HepG2 (cell line): ENCODE measurements around the gene SLC4A8. TPM values are rescaled to one million over a fixed set of nuclear protein-coding genes. Genes with fewer than 3 reads are reported as not detected.

ENCODE experiments used
- ATAC-seq: fragments of 200-7000 bp; cut with Tn5 transposase; 3 replicates; pipeline ENCODE4 v1.9.1; 2020; ENCODE audit warnings: mild to moderate bottlenecking, moderate library complexity
- BruUV-seq: library from RNA; stranded (reverse); fragments of 400-500 nt; replicated peaks from 2 replicates; lab custom pipeline; 2021; lab: Mats Ljungman, UMichigan
- CTCF ChIA-PET: fragments of 300-600 bp; formaldehyde crosslinking; extraction: SDS; loops from one replicate; lab custom pipeline; 2021; ENCODE audit warnings: low total read pairs, inconsistent platforms, low intra/inter-chr PET ratio; lab: Yijun Ruan, JAX
- POLR2A ChIA-PET: fragments of 350-600 bp; sonication (Branson Sonifier 250); formaldehyde crosslinking; loops from one replicate; lab custom pipeline; 2020; ENCODE audit warnings: antibody characterized with exemption, inconsistent platforms; lab: Yijun Ruan, JAX
- DNase-seq: peaks from one replicate; pipeline ENCODE4 v3.0.0-alpha.2; 2015; ENCODE audit warnings: low spot score
- FAIRE-seq: peaks from 3 replicates; lab custom pipeline; 2011; peaks lifted over from hg19 to GRCh38; lab: Jason Lieb, UNC
- H2AFZ ChIP-seq: one replicate; pipeline ENCODE4 v1.6.1; 2011; ENCODE audit warnings: low read length, inconsistent platforms
- H3K27ac ChIP-seq: fragments of 300-600 bp; 3 replicates; pipeline ENCODE4 v1.8.0; 2011; ENCODE audit warnings: mixed run types, mild to moderate bottlenecking, mixed read lengths, low read length, inconsistent platforms; ENCODE audit not compliant: insufficient read depth; ENCODE audit errors: extremely low read length
- H3K27me3 ChIP-seq, 2 experiments: fragments of 200-600 bp in 1 of 2; 2 replicates in 1 of 2; 3 replicates in 1 of 2; pipeline versions ENCODE4 v1.6.0 to v1.8.0; 2011; ENCODE audit warnings: low read length in 2 of 2, mild to moderate bottlenecking in 2 of 2, moderate library complexity in 2 of 2, inconsistent platforms in 1 of 2; ENCODE audit not compliant: insufficient read depth in 2 of 2, control insufficient read depth in 1 of 2
- H3K36me3 ChIP-seq, 2 experiments: fragments of 200-600 bp in 1 of 2; replicated peaks in 1 of 2; 2 replicates in 1 of 2; 3 replicates in 1 of 2; pipeline versions ENCODE4 v1.5.1 to v1.8.0; 2011; ENCODE audit warnings: low read length in 2 of 2, inconsistent platforms in 1 of 2; ENCODE audit not compliant: insufficient read depth in 2 of 2, control insufficient read depth in 1 of 2
- H3K4me1 ChIP-seq: 2 replicates; pipeline ENCODE4 v1.5.1; 2012; ENCODE audit warnings: low read length, inconsistent platforms; ENCODE audit not compliant: insufficient read depth
- H3K4me2 ChIP-seq: 2 replicates; pipeline ENCODE4 v1.6.0; 2011; ENCODE audit warnings: low read depth, low read length, inconsistent platforms
- H3K4me3 ChIP-seq, 3 experiments: fragments of 200-600 bp in 1 of 3; sonication (generic), shearing (Covaris generic) in 1 of 3; replicated peaks in 1 of 3; 2 replicates each; pipeline ENCODE4 v1.5.1; 2011 to 2016; ENCODE audit warnings: low read length in 3 of 3, inconsistent platforms in 2 of 3, low read depth in 2 of 3, mild to moderate bottlenecking in 2 of 3, control low read depth in 1 of 3, mixed read lengths in 1 of 3; ENCODE audit not compliant: insufficient read depth in 1 of 3
- H3K79me2 ChIP-seq: one replicate; pipeline ENCODE4 v1.6.1; 2011; ENCODE audit warnings: low read length, inconsistent platforms; ENCODE audit not compliant: insufficient read depth
- H3K9ac ChIP-seq: 2 replicates; pipeline ENCODE4 v1.6.0; 2011; ENCODE audit warnings: mild to moderate bottlenecking, low read depth, low read length, inconsistent platforms; ENCODE audit not compliant: insufficient read depth
- H3K9me3 ChIP-seq: 2 replicates; pipeline ENCODE4 v1.5.1; 2012; ENCODE audit warnings: mild to moderate bottlenecking, low read length
- H4K20me1 ChIP-seq: 2 replicates; pipeline ENCODE4 v1.6.0; 2011; ENCODE audit warnings: inconsistent platforms, mild to moderate bottlenecking, low read length, moderate library complexity; ENCODE audit not compliant: insufficient read depth
- CBFB ChIP-seq: sonication (generic); formaldehyde crosslinking; IDR thresholded peaks from 2 replicates; pipeline ENCODE4 v1.4.0; 2020; ENCODE audit warnings: missing genetic modification reagents
- CSRNP2 ChIP-seq: sonication (generic); formaldehyde crosslinking; conservative IDR thresholded peaks from 2 replicates; pipeline ENCODE4 v1.8.0; 2022; ENCODE audit warnings: low read depth, missing genetic modification reagents
- ELF4 ChIP-seq: sonication (generic); formaldehyde crosslinking; IDR thresholded peaks from 2 replicates; pipeline ENCODE4 v1.5.0; 2020; ENCODE audit warnings: missing genetic modification reagents, mild to moderate bottlenecking, moderate library complexity, borderline replicate concordance
- FOSL1 ChIP-seq: sonication (generic); formaldehyde crosslinking; IDR thresholded peaks from 2 replicates; pipeline ENCODE4 v1.9.0; 2021; ENCODE audit warnings: missing genetic modification reagents, borderline replicate concordance
- FOXO4 ChIP-seq: sonication (generic); formaldehyde crosslinking; conservative IDR thresholded peaks from 2 replicates; pipeline ENCODE4 v1.8.1; 2023; ENCODE audit warnings: missing genetic modification reagents
- GATA4 ChIP-seq: sonication (generic); IDR thresholded peaks from 2 replicates; pipeline ENCODE4 v1.6.1; 2016; ENCODE audit warnings: antibody characterized with exemption, low read depth, borderline replicate concordance
- MTA1 ChIP-seq: sonication (generic); formaldehyde crosslinking; IDR thresholded peaks from 2 replicates; pipeline ENCODE4 v1.4.0; 2020; ENCODE audit warnings: missing genetic modification reagents, mild to moderate bottlenecking, borderline replicate concordance
- NR0B2 ChIP-seq: sonication (generic); formaldehyde crosslinking; IDR thresholded peaks from 2 replicates; pipeline ENCODE4 v1.4.0; 2020; ENCODE audit warnings: mild to moderate bottlenecking, missing genetic modification reagents
- SNAPC5 ChIP-seq: sonication (generic); formaldehyde crosslinking; IDR thresholded peaks from 2 replicates; pipeline ENCODE4 v1.8.1; 2023; ENCODE audit warnings: mild to moderate bottlenecking, missing genetic modification reagents, borderline replicate concordance
- ZNF24 ChIP-seq: fragments of 450-650 bp; IDR thresholded peaks from 2 replicates; pipeline ENCODE4 v1.6.1; 2017; ENCODE audit warnings: antibody characterized with exemption, mild to moderate bottlenecking
- ZNF547 ChIP-seq: sonication (generic); formaldehyde crosslinking; IDR thresholded peaks from 2 replicates; pipeline ENCODE4 v1.5.1; 2020; ENCODE audit warnings: mild to moderate bottlenecking, missing genetic modification reagents
- ZNF704 ChIP-seq: sonication (generic); formaldehyde crosslinking; IDR thresholded peaks from 2 replicates; pipeline ENCODE4 v1.8.1; 2023; ENCODE audit warnings: mild to moderate bottlenecking, inconsistent platforms, moderate library complexity, missing genetic modification reagents, borderline replicate concordance
- ZNF749 ChIP-seq: sonication (generic); formaldehyde crosslinking; IDR thresholded peaks from 2 replicates; pipeline ENCODE4 v1.8.0; 2022; ENCODE audit warnings: mild to moderate bottlenecking, missing genetic modification reagents, moderate library complexity, borderline replicate concordance
- ZNF883 ChIP-seq: sonication (generic); formaldehyde crosslinking; IDR thresholded peaks from 2 replicates; pipeline ENCODE4 v1.5.1; 2020; ENCODE audit warnings: mild to moderate bottlenecking, missing genetic modification reagents; ENCODE audit errors: not compliant biosample characterization
- WGBS: methylation state at CpG from one replicate; pipeline ENCODE4 v1.1.6; 2017; ENCODE audit warnings: low lambda C conversion rate; 5-methylcytosine and 5-hydroxymethylcytosine counted together
- in situ Hi-C: cut with HindIII; loops from 2 replicates; pipeline ENCODE4 v1.10.0; 2017; ENCODE audit warnings: low pct_unique_long_range_greater_than_20kb; ENCODE audit not compliant: extremely low pct_ligation_motif_present
- intact Hi-C: fragments of 100-400 bp; cut with micrococcal nuclease; formaldehyde crosslinking; loops from one replicate; pipeline ENCODE4 v1.10.0; 2022; ENCODE audit not compliant: unreplicated experiment
- polyA plus RNA-seq, 8 experiments: library from polyadenylated mRNA; depleted of rRNA in 3 of 8; stranded (reverse) in 7 of 8; unstranded in 1 of 8; fragments of >200 nt; fragmentation: Illumina TruSeq in 4 of 8; extraction: Trizol in 4 of 8; gene quantifications; 2 replicates each; pipeline versions ENCODE4 v1.2.1 to v1.2.3, GENCODE V29; 2011 to 2016; ENCODE audit warnings: low read depth in 4 of 8, missing spikeins in 1 of 8, mixed read lengths in 1 of 8; ENCODE audit not compliant: insufficient read depth in 1 of 8
- total RNA-seq, 5 experiments: library from RNA; depleted of rRNA; stranded (reverse); fragments of >200 nt; fragmentation: Illumina TruSeq; extraction: Trizol; gene quantifications; 2 replicates each; pipeline ENCODE4 v1.2.3, GENCODE V29; 2016; ENCODE audit warnings: low read depth in 1 of 5

Gene SLC4A8
- total and polyA plus RNA-seq, 2 of the 13 experiments (the other 11 are each of a cell fraction or from before 2014, with no cell fraction given): under 0.01 to 0.07 TPM

GRCh38 chr12:51443573-51443972, 18.9 kb downstream of the SLC4A8 start:
- H4K20me1 ChIP-seq: no peaks in the 10 kb centered on the region
- CTCF ChIA-PET: no interaction called here
- no peak overlapping the region for H3K4me3 ChIP-seq
- no peak for ATAC-seq
- H3K4me2 ChIP-seq: no peak overlapping the region
- no peaks in the 10 kb centered on the region for H3K79me2 ChIP-seq
- no peak overlapping the region for H3K9ac ChIP-seq
- no peak for FAIRE-seq
- H3K36me3 ChIP-seq: no peaks in the 10 kb centered on the region
- H3K9me3 ChIP-seq: no peaks in the 10 kb centered on the region
- no TSS peak for BruUV-seq
- H2AFZ ChIP-seq: no peak overlapping the region
- intact Hi-C loops (no loop called here), in situ Hi-C loops (no loop called here)
- WGBS: 20% methylated on average over 5 of the region's 5 CpGs
- POLR2A ChIA-PET: no interaction called here
- TF ChIP-seq NR0B2 (CRISPR knock-in tag) (no peak), ZNF883 (no peak), ZNF547 (no peak), FOXO4 (CRISPR knock-in tag) (no peak), ZNF704 (no peak), CBFB (CRISPR knock-in tag) (no peak), ZNF749 (CRISPR knock-in tag) (no peak), GATA4 (no peak), MTA1 (CRISPR knock-in tag) (no peak), SNAPC5 (CRISPR knock-in tag) (no peak), ZNF24 (no peak), CSRNP2 (CRISPR knock-in tag) (no peak), ELF4 (CRISPR knock-in tag) (no peak), FOSL1 (CRISPR knock-in tag) (no peak)
- H3K27me3 ChIP-seq: no peaks in the 10 kb centered on the region
- DNase-seq: no peak
- H3K27ac ChIP-seq: no peak overlapping the region
- H3K4me1 ChIP-seq: no peaks in the 10 kb centered on the region
